SU-DHL-6 (cell line): Measurements from ENCODE around the gene SLC47A2.

Experiments used
- CTCF ChIP-seq: fragments of 200-600 bp; sonication (generic); IDR thresholded peaks from one replicate; pipeline ENCODE4 v1.5.1; 2017; ENCODE audit warnings: antibody characterized with exemption, mild to moderate bottlenecking, low read length, moderate library complexity; ENCODE audit not compliant: insufficient read depth, poor library complexity, severe bottlenecking
- EZH2phosphoT487 ChIP-seq: fragments of 200-600 bp; sonication (generic), shearing (Covaris generic); conservative IDR thresholded peaks from 2 replicates; pipeline ENCODE4 v1.6.1; 2018; ENCODE audit warnings: mild to moderate bottlenecking, antibody characterized with exemption, low read length, moderate library complexity, mixed read lengths

GRCh38 chr17:19757536-19758180, 41.3 kb upstream of the SLC47A2 start:
- TF ChIP-seq CTCF (no peak), EZH2phosphoT487 (no peak)
